Heart right ventricle (tissue), 16 donors: Measurements from ENCODE around the gene TIE1. TPM values are rescaled to one million over a fixed set of nuclear protein-coding genes. Genes with fewer than 3 reads are reported as not detected.
A peak's percentile ranks its signal among the peaks of the same experiment; 100 is the strongest.

Experiments
- ATAC-seq, 8 donors: fragments of 200-7000 bp; cut with Tn5 transposase; one replicate each; pipeline ENCODE4 v1.9.1; 2020; ENCODE audit warnings: mild to moderate bottlenecking in 8 of 8, moderate library complexity in 8 of 8, moderate number of reproducible peaks in 1 of 8
- DNase-seq, 2 donors: peaks; one replicate each; pipeline ENCODE4 v3.0.0-alpha.2; 2020
- H3K27ac ChIP-seq, 10 donors: fragments of 200-600 bp; sonication (generic) in 2 of 10; one replicate each; pipeline versions ENCODE4 v1.5.0 to v1.8.0; 2020 to 2022; ENCODE audit warnings: mild to moderate bottlenecking in 3 of 10
- H3K27me3 ChIP-seq, 7 donors: fragments of 200-600 bp; one replicate each; pipeline ENCODE4 v1.8.0; 2021 to 2022; ENCODE audit warnings: mild to moderate bottlenecking in 2 of 7
- H3K36me3 ChIP-seq, 9 donors: fragments of 200-600 bp; sonication (generic) in 1 of 9; one replicate each; pipeline versions ENCODE4 v1.5.0 to v1.8.0; 2020 to 2022; ENCODE audit warnings: mild to moderate bottlenecking in 2 of 9
- H3K4me1 ChIP-seq, 9 donors: fragments of 200-600 bp; sonication (generic) in 1 of 9; one replicate each; pipeline versions ENCODE4 v1.5.0 to v1.8.0; 2020 to 2022; ENCODE audit warnings: mild to moderate bottlenecking in 4 of 9
- H3K4me3 ChIP-seq, 10 donors: fragments of 200-600 bp; sonication (generic) in 2 of 10; one replicate each; pipeline versions ENCODE4 v1.5.0 to v1.8.0; 2020 to 2022; ENCODE audit warnings: mild to moderate bottlenecking in 7 of 10, moderate library complexity in 2 of 10
- H3K9me3 ChIP-seq, 11 donors: fragments of 200-600 bp in 10 of 11; sonication (generic) in 2 of 11; one replicate each; pipeline versions ENCODE4 v1.5.0 to v1.8.0; 2013 to 2022; ENCODE audit warnings: mild to moderate bottlenecking in 2 of 11, control low read depth in 1 of 11, moderate library complexity in 1 of 11
- CTCF ChIP-seq, 9 donors: fragments of 200-600 bp; sonication (generic) in 2 of 9; IDR thresholded peaks; one replicate each; pipeline versions ENCODE4 v1.5.0 to v1.8.0; 2021 to 2022; ENCODE audit warnings: antibody characterized with exemption in 9 of 9, mild to moderate bottlenecking in 5 of 9, moderate library complexity in 1 of 9
- WGBS, 2 donors: extraction: QIAGEN DNeasy Blood & Tissue Kit; methylation state at CpG; one replicate each; pipeline ENCODE4 v1.1.7; 2013; ENCODE audit warnings: inconsistent platforms in 1 of 2; 5-methylcytosine and 5-hydroxymethylcytosine counted together
- intact Hi-C, 10 donors: fragments of 100-400 bp; cut with DNase I; formaldehyde crosslinking; loops; one replicate each; pipeline versions ENCODE4 v1.11.1 to v1.14.2; 2022
- polyA plus RNA-seq, 2 donors: library from polyadenylated mRNA; stranded (reverse); fragments of 200-250 nt; gene quantifications; one replicate each; pipeline ENCODE4 v1.2.3, GENCODE V29; 2013
- total RNA-seq, 10 donors: library from RNA; stranded (reverse); fragmentation: NEBNext Ultra II Directional in 3 of 10; extraction: Animal tissue kit (Norgen Biotek cat#: 25700) in 3 of 10; gene quantifications; one replicate each; pipeline versions ENCODE4 v1.2.1 to v1.2.4, GENCODE V29; 2021 to 2023
- donor health status: Arrhythmogenic right ventricular cardiomyopathy.
- donor health status: ischemic (EF 13 %, LVEDD 7.1; RV severe dilation, severe dysfunction).
- donor health status: healthy with polysubstance abuse.
- donor health status: DM: no; HTN: yes; CAD: no.
- donor health status: DM: no; HTN: no; CAD: no.
- donor health status: ischemic (EF 25% LVEDD 6.9; RV normal size, moderate dysfunction).
- donor health status: ischemic (EF 25% LVEDD 5.7; RV mildly dilated, moderate dysfunction).
- donor health status: healthy.
- donor health status: DM: yes; HTN: yes; CAD: no.
- donor health status: Ischemic cardiomyopathy.
- donor health status: ischemic (EF 35%, LVEDD 5.7; RV mildly dilated, moderate dysfunction).
- donor health status: nonischemic (EF 11% LVEDD 7.7; RV severe dilation, severe dysfunction).
- donor health status: DM: yes; HTN: yes; CAD: no.
- donor health status: PGD.
- donor health status: ischemic (EF 29% LVEDD 5.4; RV normal size, mild dysfunction).
- donor health status: nonischemic (EF 23%, LVEDD 6.1; RV moderate dilation, normal function).

TIE1 gene
- total and polyA plus RNA-seq, 12 donors = 19.9 to 55.8 (median 32.0) TPM

- TF ChIP-seq CTCF (IDR thresholded peaks at IDR 0.05) = no peak
- ATAC-seq = no peak
- H3K27me3 ChIP-seq = no peaks in the 10 kb centered on the region
- H3K36me3 ChIP-seq = no peaks in the 10 kb centered on the region
- no peak overlapping the region for H3K27ac ChIP-seq
- WGBS, 2 donors = 89 to 90% methylated on average over 5 of the region's 5 CpGs
- H3K4me1 ChIP-seq = peaks cover 9 to 23% (median 17%) of the 10 kb centered on the region in 9 donors
- H3K4me3 ChIP-seq = no peak overlapping the region
- intact Hi-C loops = no loop called here
- no peak for DNase-seq
- H3K9me3 ChIP-seq = peaks cover 0 to 16% (median 7%) of the 10 kb centered on the region in 11 donors
These were observed 30.9 kb downstream of the TIE1 start for GRCh38 chr1:43331688-43332087.

GRCh38 chr1:43334453-43335205, 33.8 kb downstream of the TIE1 start:
- ATAC-seq = no peak
- intact Hi-C loops = no loop called here
- peak in 2 of 9 donors; percentile 8 to 12 for TF ChIP-seq CTCF (IDR thresholded peaks at IDR 0.05)
- Histone ChIP-seq H3K4me1 (peaks cover 7 to 17% (median 14%) of the 10 kb centered on the region in 9 donors), H3K27me3 (no peaks in the 10 kb centered on the region), H3K36me3 (no peaks in the 10 kb centered on the region), H3K27ac (no peak overlapping the region), H3K9me3 (no peaks in the 10 kb centered on the region), H3K4me3 (no peak overlapping the region)
- 52 to 63% methylated on average over 7 of the region's 7 CpGs for WGBS, 2 donors
- no peak for DNase-seq

GRCh38 chr1:43337588-43337987, 36.8 kb downstream of the TIE1 start, which contains the start of gene MPL:
TSS of gene MPL (plus strand) at chr1:43337818. CDS start at chr1:43337849, 31 bp downstream.
- Histone ChIP-seq H3K36me3 (no peaks in the 10 kb centered on the region), H3K4me3 (no peak within 1 kb of the TSS), H3K27me3 (no peaks in the 10 kb centered on the region), H3K9me3 (no peaks in the 10 kb centered on the region), H3K4me1 (peaks cover 0 to 5% (median 0%) of the 10 kb centered on the region in 9 donors), H3K27ac (no peak within 1 kb of the TSS)
- no peak for TF ChIP-seq CTCF (IDR thresholded peaks at IDR 0.05)
- WGBS, 2 donors = 61 to 66% methylated on average over 3 of the region's 3 CpGs
- intact Hi-C loops = no loop called here
- no peak for DNase-seq
- ATAC-seq = peak in 2 of 8 donors; percentile 8 to 29

- Histone ChIP-seq H3K4me3 (no peak overlapping the region), H3K9me3 (no peaks in the 10 kb centered on the region), H3K27ac (no peak overlapping the region), H3K4me1 (peaks cover 0 to 5% (median 0%) of the 10 kb centered on the region in 9 donors), H3K36me3 (no peaks in the 10 kb centered on the region), H3K27me3 (no peaks in the 10 kb centered on the region)
- intact Hi-C loops = no loop called here
- DNase-seq = no peak
- WGBS, 2 donors = 86 to 89% methylated on average over 5 of the region's 5 CpGs
- no peak for TF ChIP-seq CTCF (IDR thresholded peaks at IDR 0.05)
- no peak for ATAC-seq
These were observed 37.2 kb downstream of the TIE1 start for GRCh38 chr1:43338001-43338400.
